RWPE1 (cell line): Measurements from ENCODE around the gene AP1S3.

Experiments used
- CTCF ChIA-PET: fragments of 350-600 bp; sonication (Branson Sonifier 250); formaldehyde crosslinking; extraction: SDS; loops from one replicate; lab custom pipeline; 2021; lab: Yijun Ruan, JAX
- POLR2A ChIA-PET: fragments of 400-600 bp; formaldehyde crosslinking; extraction: SDS; loops from one replicate; lab custom pipeline; 2020; ENCODE audit warnings: antibody characterized with exemption; ENCODE audit not compliant: low non-redundant PET; lab: Yijun Ruan, JAX
- DNase-seq: peaks from one replicate; pipeline ENCODE4 v3.0.0; 2012; ENCODE audit warnings: low spot score
- H3K27ac ChIP-seq: fragments of 450-650 bp; 2 replicates; pipeline ENCODE4 v1.5.1; 2017
- TF ChIP-seq, protein P1 (sequence below): fragments of 450-650 bp; conservative IDR thresholded peaks from 2 replicates; pipeline ENCODE4 v1.5.1; 2017; ENCODE audit warnings: low read depth, mild to moderate bottlenecking

The AP1S3 gene

DNA sequence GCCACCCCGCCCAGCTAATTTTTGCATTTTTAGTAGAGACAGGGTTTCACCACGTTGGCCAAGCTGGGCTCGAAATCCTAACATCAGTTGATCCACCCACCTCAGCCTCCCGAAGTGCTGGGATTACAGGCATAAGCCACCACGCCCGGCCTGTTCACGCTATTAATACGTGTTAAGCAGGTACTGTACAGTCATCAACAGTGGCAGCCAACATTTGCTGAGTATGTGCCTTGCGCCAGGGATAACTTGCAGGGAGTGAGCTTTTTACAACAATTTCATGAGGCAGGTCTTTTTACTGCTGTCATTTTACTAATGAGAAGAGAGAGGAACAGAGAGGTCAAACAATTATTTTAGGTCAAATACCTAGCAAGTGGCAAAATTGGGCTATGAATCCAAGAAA, 115.2 kb downstream of the AP1S3 start:
- POLR2A ChIA-PET, result no interaction called here
- no peak for DNase-seq
- CTCF ChIA-PET, result interaction anchor here (0.6 kb wide), 1 partner anchor 116 kb away, joined by 5 read pairs; no protein-coding TSS in a partner anchor

DNA sequence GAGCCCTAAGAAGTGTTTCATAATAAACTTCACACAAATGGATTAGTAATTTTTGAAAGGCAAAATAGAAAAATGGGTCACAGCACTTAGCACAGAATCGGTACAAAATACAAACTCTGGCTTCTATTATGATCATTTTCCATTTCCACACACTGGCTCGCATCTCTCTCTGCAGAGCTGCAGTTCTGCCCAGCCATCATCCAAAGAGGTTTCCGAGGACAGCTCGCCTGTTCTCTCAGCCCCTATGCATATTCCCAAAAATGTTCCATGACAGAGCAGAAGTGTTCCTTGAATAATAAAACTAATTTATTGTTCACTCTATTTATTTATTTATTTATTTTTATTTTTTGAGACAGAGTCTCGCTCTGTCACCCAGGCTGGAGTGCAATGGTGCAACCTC, 115.6 kb downstream of the AP1S3 start:
- H3K27ac ChIP-seq, result no peak overlapping the region
- TF ChIP-seq, protein P1, sequence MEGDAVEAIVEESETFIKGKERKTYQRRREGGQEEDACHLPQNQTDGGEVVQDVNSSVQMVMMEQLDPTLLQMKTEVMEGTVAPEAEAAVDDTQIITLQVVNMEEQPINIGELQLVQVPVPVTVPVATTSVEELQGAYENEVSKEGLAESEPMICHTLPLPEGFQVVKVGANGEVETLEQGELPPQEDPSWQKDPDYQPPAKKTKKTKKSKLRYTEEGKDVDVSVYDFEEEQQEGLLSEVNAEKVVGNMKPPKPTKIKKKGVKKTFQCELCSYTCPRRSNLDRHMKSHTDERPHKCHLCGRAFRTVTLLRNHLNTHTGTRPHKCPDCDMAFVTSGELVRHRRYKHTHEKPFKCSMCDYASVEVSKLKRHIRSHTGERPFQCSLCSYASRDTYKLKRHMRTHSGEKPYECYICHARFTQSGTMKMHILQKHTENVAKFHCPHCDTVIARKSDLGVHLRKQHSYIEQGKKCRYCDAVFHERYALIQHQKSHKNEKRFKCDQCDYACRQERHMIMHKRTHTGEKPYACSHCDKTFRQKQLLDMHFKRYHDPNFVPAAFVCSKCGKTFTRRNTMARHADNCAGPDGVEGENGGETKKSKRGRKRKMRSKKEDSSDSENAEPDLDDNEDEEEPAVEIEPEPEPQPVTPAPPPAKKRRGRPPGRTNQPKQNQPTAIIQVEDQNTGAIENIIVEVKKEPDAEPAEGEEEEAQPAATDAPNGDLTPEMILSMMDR, result no peak
- ChIA-PET POLR2A (no interaction called here), CTCF (no interaction called here)
- no peak for DNase-seq

More for the DNA sequence above, 115.2 kb downstream of the AP1S3 start:
- TF ChIP-seq, protein P1, result no peak
- H3K27ac ChIP-seq, result no peak overlapping the region

DNA sequence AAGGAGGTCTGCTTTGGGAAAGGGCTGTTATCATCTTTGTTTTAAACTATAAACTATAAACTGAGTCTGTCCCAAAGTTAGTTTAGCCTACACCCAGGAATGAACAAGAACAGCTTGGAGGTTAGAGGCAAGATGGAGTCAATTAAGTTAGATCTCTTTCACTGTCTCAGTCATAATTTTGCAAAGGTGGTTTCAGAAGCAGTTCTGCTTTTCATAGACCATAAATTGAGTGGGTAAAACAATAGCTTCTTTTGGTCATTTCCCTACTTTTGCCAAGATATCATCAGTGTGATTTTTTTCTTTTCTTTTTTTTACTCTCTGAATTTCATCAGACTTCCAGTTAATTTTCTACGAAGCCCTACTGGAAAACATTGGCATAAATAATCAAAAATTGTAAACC, 117.0 kb downstream of the AP1S3 start:
- no peak for DNase-seq
- CTCF ChIA-PET, result interaction anchor here (1.3 kb wide), 1 partner anchor 28 kb away, joined by 5 read pairs; no protein-coding TSS in a partner anchor
- TF ChIP-seq, protein P1, result no peak
- no peak overlapping the region for H3K27ac ChIP-seq
- POLR2A ChIA-PET, result no interaction called here

DNA sequence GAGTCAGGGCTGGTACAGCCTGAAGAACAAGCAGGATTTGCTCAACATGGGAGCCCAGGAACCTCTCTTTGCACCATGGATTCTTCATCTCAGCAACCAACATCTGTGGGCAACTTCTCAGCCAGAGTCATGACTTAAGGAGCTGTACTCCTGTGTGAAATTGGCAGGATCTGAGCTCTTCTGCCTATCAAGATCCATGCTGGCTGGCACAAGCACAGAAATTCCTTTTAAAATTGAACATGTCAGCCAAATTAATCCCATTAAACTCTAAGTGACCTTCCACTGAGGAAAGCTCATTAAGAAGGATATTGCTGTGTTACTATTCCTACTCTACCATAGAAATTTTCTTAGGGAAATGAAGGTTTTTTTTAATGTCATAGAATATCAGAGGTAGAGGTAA, 124.7 kb downstream of the AP1S3 start:
- DNase-seq, result no peak
- TF ChIP-seq, protein P1, result no peak
- H3K27ac ChIP-seq, result no peak overlapping the region
- ChIA-PET POLR2A (no interaction called here), CTCF (no interaction called here)

DNA sequence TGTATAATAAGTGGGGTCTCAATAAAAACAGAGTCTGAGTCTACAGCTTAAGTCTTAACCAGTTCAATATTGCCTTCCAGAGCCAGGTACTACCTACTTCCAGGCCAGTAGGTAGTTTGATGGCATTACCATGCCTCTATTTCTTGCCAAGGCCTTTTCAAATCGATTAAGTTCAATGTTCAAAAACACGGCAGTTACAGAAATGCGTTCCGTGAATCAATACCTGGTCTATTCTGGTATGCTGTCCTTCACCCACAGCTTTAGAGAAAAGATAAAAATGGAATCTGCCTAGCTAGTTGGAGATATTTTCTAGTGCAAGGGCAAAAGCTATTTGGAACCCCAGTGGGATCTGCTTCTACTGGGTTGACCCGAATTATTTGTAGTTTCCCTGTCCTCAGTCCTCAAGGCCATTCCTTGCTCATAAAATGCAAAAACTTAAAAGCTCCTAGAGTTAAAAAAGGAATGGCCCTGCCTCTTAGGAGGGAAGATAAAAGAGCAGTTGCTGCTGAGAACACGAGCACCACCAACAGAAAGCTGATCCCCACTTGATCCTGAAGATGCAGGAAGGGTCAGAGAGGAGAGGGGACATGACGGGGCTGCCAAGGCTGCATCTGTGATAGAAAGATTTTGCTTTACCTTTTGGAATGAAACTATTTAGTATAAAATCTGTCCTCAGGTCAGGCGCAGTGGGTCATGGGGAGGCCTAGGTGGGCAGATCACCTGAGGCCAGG, 125.6 kb downstream of the AP1S3 start:
- ChIA-PET POLR2A (interaction anchor here (0.6 kb wide), 1 partner anchor 58 kb away, joined by 4 read pairs; no protein-coding TSS in a partner anchor), CTCF (no interaction called here)
- no peak overlapping the region for H3K27ac ChIP-seq
- no peak for DNase-seq
- TF ChIP-seq, protein P1, result no peak
